HL-60 (cell line): ENCODE data around the gene DAB2IP.

Experiments
- CTCF ChIP-seq: IDR thresholded peaks from one replicate; pipeline ENCODE4 v1.5.1; 2011; ENCODE audit warnings: low read length, control low read depth, inconsistent platforms; ENCODE audit not compliant: insufficient read depth
- GABPA ChIP-seq: IDR thresholded peaks from 2 replicates; pipeline ENCODE4 v1.6.1; 2012; ENCODE audit warnings: low read depth
- POLR2AphosphoS5 ChIP-seq: IDR thresholded peaks from 2 replicates; pipeline ENCODE4 v1.6.1; 2012; ENCODE audit warnings: low read depth
- REST ChIP-seq: IDR thresholded peaks from 2 replicates; pipeline ENCODE4 v1.6.1; 2012; ENCODE audit warnings: low read depth; ENCODE audit not compliant: insufficient replicate concordance

GRCh38 chr9:121637713-121638220, 13.7 kb upstream of the DAB2IP start:
- no peak for TF ChIP-seq CTCF
- no peak for TF ChIP-seq POLR2AphosphoS5
- TF ChIP-seq REST = no peak
- no peak for TF ChIP-seq GABPA
